H1 (cell line): ENCODE results near the gene CRKL. TPM values are rescaled to one million over a fixed set of nuclear protein-coding genes. Genes with fewer than 3 reads are reported as not detected.

Experiments used
- EP300 ChIP-seq, 2 experiments: IDR thresholded peaks; 1 replicate in 1 of 2; 2 replicates in 1 of 2; pipeline ENCODE4 v1.6.1; 2011 to 2012; ENCODE audit warnings: low read depth in 2 of 2, low read length in 2 of 2, mild to moderate bottlenecking in 2 of 2, borderline replicate concordance in 1 of 2, inconsistent platforms in 1 of 2, moderate library complexity in 1 of 2
- GTF2F1 ChIP-seq: IDR thresholded peaks from 2 replicates; pipeline ENCODE4 v1.6.1; 2012; ENCODE audit warnings: low read depth, low read length, improper control_type of control experiment, borderline replicate concordance
- HDAC6 ChIP-seq: IDR thresholded peaks from one replicate; pipeline ENCODE4 v1.7.1; 2012; ENCODE audit warnings: low read depth, mild to moderate bottlenecking, inconsistent platforms, low read length, moderate library complexity
- NRF1 ChIP-seq: IDR thresholded peaks from 2 replicates; pipeline ENCODE4 v1.6.1; 2011; ENCODE audit warnings: mild to moderate bottlenecking, low read depth, low read length, improper control_type of control experiment
- POLR2AphosphoS5 ChIP-seq: IDR thresholded peaks from 2 replicates; pipeline ENCODE4 v1.6.1; 2011; ENCODE audit warnings: low read depth, low read length
- SAP30 ChIP-seq: fragments of 300-600 bp; sonication (generic); IDR thresholded peaks from 2 replicates; pipeline ENCODE4 v1.7.1; 2012; ENCODE audit warnings: low read length, moderate library complexity, mild to moderate bottlenecking, inconsistent platforms; ENCODE audit not compliant: insufficient read depth, insufficient replicate concordance
- polyA plus RNA-seq, 7 experiments: library from polyadenylated mRNA; depleted of rRNA in 3 of 7; stranded (reverse) in 5 of 7; unstranded in 2 of 7; fragments of >200 nt in 5 of 7; fragments of 200-250 nt in 2 of 7; gene quantifications; 1 replicate in 5 of 7; 2 replicates in 1 of 7; 4 replicates in 1 of 7; pipeline versions ENCODE4 v1.2.1 to v1.2.3, GENCODE V29; 2011 to 2013; ENCODE audit warnings: missing spikeins in 2 of 7, mixed read lengths in 2 of 7
- total RNA-seq: library from RNA; stranded (reverse); fragmentation: NEBNext Ultra II Directional; extraction: Animal tissue kit (Norgen Biotek cat#: 25700); gene quantifications from 2 replicates; pipeline ENCODE4 v1.2.1, GENCODE V29; 2021
- TF ChIP-seq, protein P1 (sequence below): IDR thresholded peaks from 2 replicates; pipeline ENCODE4 v1.6.1; 2012; ENCODE audit warnings: inconsistent platforms

The CRKL gene
- total and polyA plus RNA-seq, 2 of the 8 experiments (the other 6 are each of a cell fraction or from before 2014, with no cell fraction given), result 34.5 to 94.5 TPM

DNA sequence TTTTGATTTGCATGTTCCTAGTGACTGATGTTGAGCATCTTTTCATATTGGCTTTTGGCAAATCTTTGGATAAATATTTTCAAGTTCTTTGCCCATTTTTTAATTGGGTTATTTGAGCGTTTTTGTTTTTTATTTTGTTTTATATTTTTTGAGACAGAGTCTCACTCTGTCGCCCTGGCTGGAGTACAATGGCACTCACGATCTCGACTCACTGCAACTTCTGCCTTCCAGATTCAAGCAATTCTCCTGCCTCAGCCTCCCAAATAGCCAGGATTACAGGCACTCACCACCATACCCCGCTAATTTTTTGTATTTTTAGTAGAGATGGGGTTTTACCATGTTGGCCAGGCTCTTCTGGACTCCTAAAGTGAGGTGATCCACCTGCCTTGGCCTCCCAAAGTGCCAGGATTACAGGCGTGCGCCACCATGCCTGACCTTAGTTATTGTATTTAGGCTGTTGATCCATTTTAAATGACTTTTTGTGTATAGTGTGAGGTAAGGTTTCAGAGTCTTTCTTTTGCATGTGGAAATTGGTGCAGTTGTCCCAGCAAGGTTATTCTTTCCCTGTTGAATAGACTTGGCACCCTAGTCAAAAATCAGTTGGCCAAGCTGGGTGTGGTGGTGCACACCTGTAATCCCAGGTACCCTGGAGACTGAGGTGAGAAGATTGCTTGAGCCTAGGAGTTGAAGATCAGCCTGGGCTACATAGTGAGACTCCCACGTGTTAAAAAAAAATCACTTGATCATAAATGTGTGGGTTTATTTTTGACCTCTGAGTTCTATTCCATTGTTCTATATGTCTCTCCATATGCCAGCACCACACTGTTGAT is 26.1 kb downstream of the CRKL start (continued):
- TF ChIP-seq NRF1 (no peak), EP300 (IDR thresholded peaks at IDR 0.05; ENCODE audit: borderline replicate concordance in 1 of 2, low read depth in 2 of 2, low read length in 2 of 2) (no peak), HDAC6 (no peak), GTF2F1 (no peak), POLR2AphosphoS5 (no peak), SAP30 (no peak)
- TF ChIP-seq, protein P1, sequence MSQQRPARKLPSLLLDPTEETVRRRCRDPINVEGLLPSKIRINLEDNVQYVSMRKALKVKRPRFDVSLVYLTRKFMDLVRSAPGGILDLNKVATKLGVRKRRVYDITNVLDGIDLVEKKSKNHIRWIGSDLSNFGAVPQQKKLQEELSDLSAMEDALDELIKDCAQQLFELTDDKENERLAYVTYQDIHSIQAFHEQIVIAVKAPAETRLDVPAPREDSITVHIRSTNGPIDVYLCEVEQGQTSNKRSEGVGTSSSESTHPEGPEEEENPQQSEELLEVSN, result no peak
